WTC11 (cell line): ENCODE data around the gene HDGFL2. TPM values are rescaled to one million over a fixed set of nuclear protein-coding genes. Genes with fewer than 3 reads are reported as not detected.

Experiments used
- ATAC-seq: fragments of 200-7000 bp; cut with Tn5 transposase; 2 replicates; pipeline ENCODE4 v1.10.0; 2021; ENCODE audit warnings: mild to moderate bottlenecking, moderate library complexity
- CTCF ChIA-PET: fragments of 300-600 bp; sonication (Branson Sonifier 250); formaldehyde crosslinking; loops from one replicate; lab custom pipeline; 2021; ENCODE audit warnings: antibody characterized with exemption; lab: Charles Lee
- POLR2A ChIA-PET: fragments of 350-600 bp; sonication (Branson Sonifier 250); formaldehyde crosslinking; loops from one replicate; lab custom pipeline; 2021; ENCODE audit warnings: antibody characterized with exemption; lab: Charles Lee
- DNase-seq: peaks from one replicate; pipeline ENCODE4 v3.0.0; 2021; ENCODE audit warnings: low spot score
- H3K27ac Mint-ChIP-seq: 2 replicates; pipeline ENCODE4 v1.8.0; 2021; ENCODE audit warnings: mixed read lengths
- H3K27me3 Mint-ChIP-seq: 2 replicates; pipeline ENCODE4 v1.8.0; 2021; ENCODE audit warnings: low read depth, mild to moderate bottlenecking, moderate library complexity, mixed read lengths
- H3K36me3 Mint-ChIP-seq: 2 replicates; pipeline ENCODE4 v1.8.0; 2021; ENCODE audit warnings: mixed read lengths
- H3K4me1 Mint-ChIP-seq: 2 replicates; pipeline ENCODE4 v1.8.0; 2022; ENCODE audit warnings: mixed read lengths
- H3K4me3 Mint-ChIP-seq: 2 replicates; pipeline ENCODE4 v1.8.0; 2021; ENCODE audit warnings: mild to moderate bottlenecking, moderate library complexity, mixed read lengths
- H3K9me3 Mint-ChIP-seq: 2 replicates; pipeline ENCODE4 v1.8.0; 2021; ENCODE audit warnings: mixed read lengths
- AR ChIP-seq: fragments of 250-450 bp; sonication (Bioruptor Pico); IDR thresholded peaks from 2 replicates; pipeline ENCODE4 v1.9.0; 2021; ENCODE audit warnings: mild to moderate bottlenecking
- ATF1 ChIP-seq: sonication (generic); formaldehyde crosslinking; IDR thresholded peaks from 2 replicates; pipeline ENCODE4 v1.8.1; 2023; ENCODE audit warnings: mild to moderate bottlenecking, moderate library complexity, missing genetic modification reagents
- ATF2 ChIP-seq: sonication (generic); formaldehyde crosslinking; IDR thresholded peaks from 2 replicates; pipeline ENCODE4 v1.8.1; 2022; ENCODE audit warnings: low read depth, missing genetic modification reagents, borderline replicate concordance
- CREB1 ChIP-seq: sonication (generic); formaldehyde crosslinking; IDR thresholded peaks from 2 replicates; pipeline ENCODE4 v1.8.0; 2023; ENCODE audit warnings: mild to moderate bottlenecking, missing genetic modification reagents
- FOXP1 ChIP-seq: sonication (generic); formaldehyde crosslinking; IDR thresholded peaks from 2 replicates; pipeline ENCODE4 v1.8.0; 2022; ENCODE audit warnings: missing genetic modification reagents, mild to moderate bottlenecking, moderate library complexity, borderline replicate concordance
- FOXP4 ChIP-seq: sonication (generic); formaldehyde crosslinking; IDR thresholded peaks from 2 replicates; pipeline ENCODE4 v1.8.0; 2022; ENCODE audit warnings: mild to moderate bottlenecking, missing genetic modification reagents
- MXD4 ChIP-seq: fragments of 250-450 bp; sonication (Bioruptor Pico); IDR thresholded peaks from 2 replicates; pipeline ENCODE4 v1.8.0; 2021; ENCODE audit warnings: mild to moderate bottlenecking, moderate library complexity, borderline replicate concordance
- PRDM15 ChIP-seq: sonication (generic); formaldehyde crosslinking; IDR thresholded peaks from 2 replicates; pipeline ENCODE4 v1.8.0; 2022; ENCODE audit warnings: missing genetic modification reagents
- PREB ChIP-seq: sonication (generic); formaldehyde crosslinking; IDR thresholded peaks from 2 replicates; pipeline ENCODE4 v1.8.1; 2022; ENCODE audit warnings: mild to moderate bottlenecking, missing genetic modification reagents, moderate library complexity, borderline replicate concordance
- SMAD4 ChIP-seq: sonication (generic); formaldehyde crosslinking; IDR thresholded peaks from 2 replicates; pipeline ENCODE4 v1.8.0; 2022; ENCODE audit warnings: mild to moderate bottlenecking, missing genetic modification reagents
- USF1 ChIP-seq: sonication (generic); formaldehyde crosslinking; IDR thresholded peaks from 2 replicates; pipeline ENCODE4 v1.8.0; 2022; ENCODE audit warnings: mild to moderate bottlenecking, missing genetic modification reagents
- USF2 ChIP-seq: sonication (generic); formaldehyde crosslinking; IDR thresholded peaks from 2 replicates; pipeline ENCODE4 v1.8.1; 2023; ENCODE audit warnings: mild to moderate bottlenecking, missing genetic modification reagents, moderate library complexity
- ZNF263 ChIP-seq: sonication (generic); formaldehyde crosslinking; IDR thresholded peaks from 2 replicates; pipeline ENCODE4 v1.8.1; 2022; ENCODE audit warnings: low read depth, mild to moderate bottlenecking, moderate library complexity, missing genetic modification reagents
- ZSCAN18 ChIP-seq: fragments of 250-450 bp; sonication (Bioruptor Pico); IDR thresholded peaks from 2 replicates; pipeline ENCODE4 v2.1.2; 2022; ENCODE audit warnings: mild to moderate bottlenecking, moderate library complexity
- total RNA-seq: library from RNA; stranded (reverse); gene quantifications from 3 replicates; pipeline ENCODE4 v1.2.3, GENCODE V29; 2021

HDGFL2 gene
- total RNA-seq, 1 experiment from 2014 or later, result 115 TPM

- Mint-ChIP-seq H3K4me3 (no peak overlapping the region), H3K27ac (no peak overlapping the region), H3K9me3 (no peaks in the 10 kb centered on the region), H3K27me3 (no peaks in the 10 kb centered on the region), H3K4me1 (no peaks in the 10 kb centered on the region), H3K36me3 (peaks cover 13% of the 10 kb centered on the region)
- ATAC-seq, result no peak
- ChIA-PET POLR2A (no interaction called here), CTCF (interaction anchor here (1.6 to 6.7 kb wide), 3 partner anchors 26 to 232 kb away, joined by 3 to 38 read pairs (median 4); no protein-coding TSS in a partner anchor)
- no peak for DNase-seq
- TF ChIP-seq USF1 (CRISPR knock-in tag) (no peak), SMAD4 (CRISPR knock-in tag) (no peak), USF2 (CRISPR knock-in tag) (no peak)
These were observed 26.6 kb downstream of the HDGFL2 start for GRCh38 chr19:4498694-4499093.

GRCh38 chr19:4499318-4499717 is 27.2 kb downstream of the HDGFL2 start:
- H3K4me3 Mint-ChIP-seq, result no peak overlapping the region
- H3K27ac Mint-ChIP-seq, result no peak overlapping the region
- H3K36me3 Mint-ChIP-seq, result peaks cover 13% of the 10 kb centered on the region
- TF ChIP-seq ATF1 (CRISPR knock-in tag) (no peak), PREB (CRISPR knock-in tag) (no peak), FOXP4 (no peak), AR (no peak), MXD4 (CRISPR knock-in tag) (no peak), SMAD4 (CRISPR knock-in tag) (no peak), ZSCAN18 (no peak), ATF2 (no peak), FOXP1 (CRISPR knock-in tag) (no peak), CREB1 (CRISPR knock-in tag) (no peak), PRDM15 (no peak), ZNF263 (CRISPR knock-in tag) (no peak)
- no peak for ATAC-seq
- no peaks in the 10 kb centered on the region for H3K4me1 Mint-ChIP-seq
- ChIA-PET CTCF (interaction anchor here (1.0 to 6.7 kb wide), 3 partner anchors 25 to 137 kb away, joined by 4 to 38 read pairs (median 6); no protein-coding TSS in a partner anchor), POLR2A (no interaction called here)
- no peaks in the 10 kb centered on the region for H3K27me3 Mint-ChIP-seq
- no peaks in the 10 kb centered on the region for H3K9me3 Mint-ChIP-seq
- no peak for DNase-seq
